ENCODE data around the gene NRCAM. TPM values are rescaled to one million over a fixed set of nuclear protein-coding genes. Genes with fewer than 3 reads are reported as not detected.

Gene NRCAM
- total and polyA plus RNA-seq, 3 experiments from 2014 or later, result 0.27 to 1.1 (median 0.74) TPM

GRCh38 chr7:108253275-108254044, 202.8 kb downstream of the NRCAM start:
- peaks cover 0 to 2% of the 10 kb centered on the region in 2 donors for H3K27me3 Mint-ChIP-seq
- H3K27ac Mint-ChIP-seq, result no peak overlapping the region
- ChIA-PET POLR2A (no interaction called here), CTCF (no interaction called here)
- Histone ChIP-seq H3K27me3 (ENCODE audit: insufficient read depth, low read length, poor library complexity, severe bottlenecking) (no peaks in the 10 kb centered on the region), H3K4me3 (ENCODE audit: low read length) (no peak overlapping the region), H3K27ac (ENCODE audit: low read depth, low read length) (no peak overlapping the region), H3K9me3 (ENCODE audit: low read length) (no peaks in the 10 kb centered on the region), H3K36me3 (ENCODE audit: insufficient read depth, low read length) (no peaks in the 10 kb centered on the region), H3K4me1 (ENCODE audit: insufficient read depth, low read length) (no peaks in the 10 kb centered on the region)
- H3K4me3 Mint-ChIP-seq, result no peak overlapping the region
- H3K9me3 Mint-ChIP-seq, result peaks cover 2 to 5% (median 4%) of the 10 kb centered on the region in 5 donors
- no peaks in the 10 kb centered on the region for H3K4me1 Mint-ChIP-seq
- no peak for DNase-seq
- H3K36me3 Mint-ChIP-seq, result no peaks in the 10 kb centered on the region

DNA sequence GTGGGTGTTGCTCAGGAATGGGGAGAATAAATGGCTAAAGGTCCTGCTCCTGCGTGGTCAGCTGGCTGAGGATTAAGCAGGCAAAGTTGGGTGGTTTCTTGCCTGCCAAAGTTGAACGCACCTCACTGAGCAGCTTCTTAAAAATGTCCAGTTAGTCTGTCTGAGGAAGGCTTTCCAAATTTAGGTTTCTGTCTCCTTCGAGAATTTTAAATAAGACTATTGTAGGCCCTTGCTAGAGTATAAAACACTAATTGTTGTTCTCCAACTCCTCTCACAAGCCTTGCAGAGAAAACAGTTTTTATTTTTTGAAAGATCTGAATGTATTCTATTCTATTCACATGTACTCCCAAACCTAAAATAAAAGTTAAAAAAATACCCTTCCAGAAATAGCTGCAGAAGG, 204.1 kb downstream of the NRCAM start:
- H3K9me3 Mint-ChIP-seq, result peaks cover 2 to 5% (median 2%) of the 10 kb centered on the region in 5 donors
- H3K27me3 ChIP-seq (ENCODE audit: insufficient read depth, low read length, poor library complexity, severe bottlenecking), result no peaks in the 10 kb centered on the region
- H3K4me1 Mint-ChIP-seq, result no peaks in the 10 kb centered on the region

DNA sequence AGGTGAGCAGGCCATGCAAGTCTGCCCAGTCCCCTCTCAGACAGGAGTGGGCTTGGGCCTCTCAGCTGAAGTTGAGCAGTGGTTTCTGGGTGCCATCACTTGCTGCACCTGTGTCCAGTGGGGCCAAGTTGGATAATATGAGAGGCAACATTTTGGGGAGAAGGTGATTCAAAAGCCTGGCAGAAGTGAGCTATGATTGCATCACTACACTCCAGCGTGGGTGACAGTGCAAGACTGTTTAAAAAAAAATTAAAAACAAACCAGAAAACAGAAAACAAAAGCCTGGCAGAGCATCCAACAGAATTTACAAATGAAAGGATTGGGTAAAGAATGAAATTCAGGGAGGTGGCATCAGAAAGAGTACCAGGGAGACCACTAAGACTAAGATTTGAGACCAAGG, 204.5 kb downstream of the NRCAM start:
- ChIA-PET POLR2A (no interaction called here), CTCF (no interaction called here)
- peaks cover 0 to 3% of the 10 kb centered on the region in 2 donors for H3K27me3 Mint-ChIP-seq
- no peak overlapping the region for H3K4me3 Mint-ChIP-seq
- Histone ChIP-seq H3K27ac (ENCODE audit: low read depth, low read length) (no peak overlapping the region), H3K4me3 (ENCODE audit: low read length) (no peak overlapping the region), H3K9me3 (ENCODE audit: low read length) (no peaks in the 10 kb centered on the region), H3K27me3 (ENCODE audit: insufficient read depth, low read length, poor library complexity, severe bottlenecking) (no peaks in the 10 kb centered on the region), H3K36me3 (ENCODE audit: insufficient read depth, low read length) (no peaks in the 10 kb centered on the region), H3K4me1 (ENCODE audit: insufficient read depth, low read length) (no peaks in the 10 kb centered on the region)
- peaks cover 2 to 5% (median 2%) of the 10 kb centered on the region in 5 donors for H3K9me3 Mint-ChIP-seq
- no peaks in the 10 kb centered on the region for H3K4me1 Mint-ChIP-seq
- no peaks in the 10 kb centered on the region for H3K36me3 Mint-ChIP-seq
- no peak overlapping the region for H3K27ac Mint-ChIP-seq
- no peak for DNase-seq

More for the DNA sequence above, 204.1 kb downstream of the NRCAM start:
- Histone ChIP-seq H3K27ac (ENCODE audit: low read depth, low read length) (no peak overlapping the region), H3K4me1 (ENCODE audit: insufficient read depth, low read length) (no peaks in the 10 kb centered on the region), H3K9me3 (ENCODE audit: low read length) (no peaks in the 10 kb centered on the region), H3K4me3 (ENCODE audit: low read length) (no peak overlapping the region), H3K36me3 (ENCODE audit: insufficient read depth, low read length) (no peaks in the 10 kb centered on the region)
- H3K36me3 Mint-ChIP-seq, result no peaks in the 10 kb centered on the region
- peaks cover 0 to 3% of the 10 kb centered on the region in 2 donors for H3K27me3 Mint-ChIP-seq
- CTCF ChIA-PET, result no interaction called here
- POLR2A ChIA-PET, result no interaction called here
- H3K27ac Mint-ChIP-seq, result no peak overlapping the region
- no peak overlapping the region for H3K4me3 Mint-ChIP-seq
- no peak for DNase-seq

GRCh38 chr7:108249453-108249852, 206.8 kb downstream of the NRCAM start:
- no peaks in the 10 kb centered on the region for H3K4me1 ChIP-seq (ENCODE audit: insufficient read depth, low read length)
- CTCF ChIA-PET, result no interaction called here
- no peaks in the 10 kb centered on the region for H3K9me3 ChIP-seq (ENCODE audit: low read length)
- Mint-ChIP-seq H3K4me1 (no peaks in the 10 kb centered on the region), H3K27me3 (peaks cover 2 to 3% of the 10 kb centered on the region in 2 donors), H3K36me3 (no peaks in the 10 kb centered on the region), H3K9me3 (peaks cover 0 to 3% (median 2%) of the 10 kb centered on the region in 5 donors), H3K27ac (no peak overlapping the region), H3K4me3 (no peak overlapping the region)
- POLR2A ChIA-PET, result no interaction called here
- no peak overlapping the region for H3K4me3 ChIP-seq (ENCODE audit: low read length)
- no peak overlapping the region for H3K27ac ChIP-seq (ENCODE audit: low read depth, low read length)
- DNase-seq, result no peak
- H3K36me3 ChIP-seq (ENCODE audit: insufficient read depth, low read length), result no peaks in the 10 kb centered on the region
- no peaks in the 10 kb centered on the region for H3K27me3 ChIP-seq (ENCODE audit: insufficient read depth, low read length, poor library complexity, severe bottlenecking)

DNA sequence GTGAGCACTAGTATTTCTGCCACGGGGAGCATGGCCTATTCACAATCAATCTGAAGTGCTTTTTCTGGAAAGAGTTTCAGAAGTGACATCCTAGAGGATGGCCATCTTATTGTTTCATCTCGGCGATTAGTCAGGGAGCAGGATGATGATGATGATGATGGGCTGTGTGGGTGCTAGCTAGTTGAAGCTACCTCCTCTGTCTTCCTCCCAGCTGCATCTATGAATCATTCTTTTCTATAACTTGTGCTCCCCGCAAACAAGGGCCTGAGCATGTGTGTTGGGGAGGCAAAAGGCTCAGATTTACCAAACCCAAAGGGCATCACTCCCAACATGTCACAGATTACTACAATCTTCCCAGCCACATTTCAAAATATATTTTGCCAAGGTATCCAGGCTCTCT, 207.4 kb downstream of the NRCAM start:
- Histone ChIP-seq H3K27me3 (ENCODE audit: insufficient read depth, low read length, poor library complexity, severe bottlenecking) (no peaks in the 10 kb centered on the region), H3K36me3 (ENCODE audit: insufficient read depth, low read length) (no peaks in the 10 kb centered on the region), H3K27ac (ENCODE audit: low read depth, low read length) (no peak overlapping the region), H3K4me1 (ENCODE audit: insufficient read depth, low read length) (no peaks in the 10 kb centered on the region), H3K9me3 (ENCODE audit: low read length) (no peaks in the 10 kb centered on the region), H3K4me3 (ENCODE audit: low read length) (no peak overlapping the region)
- no peak overlapping the region for H3K27ac Mint-ChIP-seq
- H3K36me3 Mint-ChIP-seq, result no peaks in the 10 kb centered on the region
- no peak overlapping the region for H3K4me3 Mint-ChIP-seq
- ChIA-PET POLR2A (no interaction called here), CTCF (no interaction called here)
- DNase-seq, result no peak
- H3K4me1 Mint-ChIP-seq, result no peaks in the 10 kb centered on the region
- H3K9me3 Mint-ChIP-seq, result peaks cover 0 to 2% (median 0%) of the 10 kb centered on the region in 5 donors
- peaks cover 2 to 3% of the 10 kb centered on the region in 2 donors for H3K27me3 Mint-ChIP-seq

DNA sequence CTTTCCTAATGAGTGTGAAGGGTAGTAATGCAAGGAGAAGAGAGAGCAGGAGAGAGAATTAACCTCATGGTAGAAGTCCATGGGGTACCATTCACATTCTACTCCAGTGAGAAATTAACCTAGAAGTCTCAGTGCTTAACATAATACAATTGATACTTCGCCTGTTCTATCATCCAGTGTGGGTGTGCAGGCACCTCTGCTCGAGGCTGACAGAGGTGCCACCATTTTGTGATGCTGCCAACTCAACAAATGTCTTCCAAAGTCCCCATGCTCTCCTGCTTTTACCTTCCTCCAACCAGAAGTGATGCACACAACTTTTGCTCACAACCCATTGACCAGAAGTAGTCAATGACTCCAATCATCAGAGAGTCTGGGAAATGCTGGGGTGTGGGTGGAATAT, 207.8 kb downstream of the NRCAM start:
- Histone ChIP-seq H3K4me3 (ENCODE audit: low read length) (no peak overlapping the region), H3K27ac (ENCODE audit: low read depth, low read length) (no peak overlapping the region), H3K9me3 (ENCODE audit: low read length) (no peaks in the 10 kb centered on the region), H3K36me3 (ENCODE audit: insufficient read depth, low read length) (no peaks in the 10 kb centered on the region), H3K27me3 (ENCODE audit: insufficient read depth, low read length, poor library complexity, severe bottlenecking) (no peaks in the 10 kb centered on the region), H3K4me1 (ENCODE audit: insufficient read depth, low read length) (no peaks in the 10 kb centered on the region)
- Mint-ChIP-seq H3K27ac (no peak overlapping the region), H3K4me3 (no peak overlapping the region), H3K9me3 (peaks cover 0 to 2% (median 0%) of the 10 kb centered on the region in 5 donors), H3K4me1 (no peaks in the 10 kb centered on the region), H3K36me3 (no peaks in the 10 kb centered on the region), H3K27me3 (peaks cover 2 to 3% of the 10 kb centered on the region in 2 donors)
- ChIA-PET POLR2A (no interaction called here), CTCF (no interaction called here)
- no peak for DNase-seq

DNA sequence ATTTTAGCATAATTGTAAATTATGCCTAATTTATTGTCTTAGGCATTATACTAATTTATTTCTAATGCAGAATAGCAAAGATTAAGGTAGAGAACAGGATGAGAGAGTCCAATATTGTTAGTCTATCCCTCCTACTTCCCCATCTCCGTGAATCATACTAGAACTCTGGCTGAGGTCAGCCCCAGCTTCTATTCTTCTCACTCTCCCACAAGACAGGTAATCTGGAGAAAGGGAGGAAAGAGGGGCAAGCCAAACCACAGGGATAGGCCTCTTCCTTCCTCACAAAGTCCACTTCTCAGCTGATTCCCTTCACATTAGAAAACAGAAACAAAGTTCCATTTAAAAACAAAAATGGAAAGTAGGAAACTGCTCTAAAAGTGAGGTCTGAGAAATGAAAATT, 208.6 kb downstream of the NRCAM start:
- no peak overlapping the region for H3K27ac Mint-ChIP-seq

DNA sequence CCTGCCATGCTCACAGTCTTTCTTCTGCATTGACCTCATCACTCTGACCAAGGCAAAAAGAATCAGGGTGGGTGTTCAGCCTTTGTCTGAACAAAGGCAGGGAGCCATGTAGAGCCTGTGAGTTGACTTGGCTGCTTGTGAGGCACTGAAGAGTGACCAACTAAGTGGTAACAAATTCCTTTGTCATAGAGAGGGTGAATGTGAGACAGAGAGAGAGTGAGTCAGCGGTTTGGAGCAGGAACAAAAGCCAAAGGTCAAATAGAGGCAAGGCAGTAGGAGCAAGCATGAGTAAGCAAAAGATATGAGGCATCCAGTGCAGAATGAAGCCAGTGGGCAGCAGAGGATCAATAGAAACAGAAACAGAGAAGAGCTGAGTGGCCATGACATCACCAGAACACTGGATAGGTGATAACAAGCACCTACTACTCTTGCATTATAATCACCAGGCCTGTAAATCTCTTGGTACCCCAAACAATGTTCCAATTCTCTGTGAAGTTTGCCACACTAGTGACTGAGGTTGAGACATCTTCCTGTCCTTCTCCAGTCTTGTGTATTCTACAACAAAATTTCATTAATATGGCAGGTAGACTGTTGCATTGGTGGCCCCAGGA, 209.9 kb downstream of the NRCAM start:
- ChIA-PET POLR2A (no interaction called here), CTCF (no interaction called here)
- Mint-ChIP-seq H3K36me3 (no peaks in the 10 kb centered on the region), H3K9me3 (peaks cover 0 to 2% (median 0%) of the 10 kb centered on the region in 5 donors), H3K4me3 (no peak overlapping the region), H3K4me1 (no peaks in the 10 kb centered on the region), H3K27me3 (peaks cover 2 to 3% of the 10 kb centered on the region in 2 donors), H3K27ac (no peak overlapping the region)
- Histone ChIP-seq H3K27ac (ENCODE audit: low read depth, low read length) (peak overlapping the region; percentile 52), H3K4me1 (ENCODE audit: insufficient read depth, low read length) (no peaks in the 10 kb centered on the region), H3K9me3 (ENCODE audit: low read length) (no peaks in the 10 kb centered on the region), H3K27me3 (ENCODE audit: insufficient read depth, low read length, poor library complexity, severe bottlenecking) (no peaks in the 10 kb centered on the region), H3K36me3 (ENCODE audit: insufficient read depth, low read length) (no peaks in the 10 kb centered on the region), H3K4me3 (ENCODE audit: low read length) (no peak overlapping the region)
- DNase-seq, result no peak

More for the DNA sequence above, 208.6 kb downstream of the NRCAM start:
- Histone ChIP-seq H3K9me3 (ENCODE audit: low read length) (no peaks in the 10 kb centered on the region), H3K27ac (ENCODE audit: low read depth, low read length) (no peak overlapping the region), H3K4me1 (ENCODE audit: insufficient read depth, low read length) (no peaks in the 10 kb centered on the region), H3K27me3 (ENCODE audit: insufficient read depth, low read length, poor library complexity, severe bottlenecking) (no peaks in the 10 kb centered on the region), H3K36me3 (ENCODE audit: insufficient read depth, low read length) (no peaks in the 10 kb centered on the region), H3K4me3 (ENCODE audit: low read length) (no peak overlapping the region)
- Mint-ChIP-seq H3K4me1 (no peaks in the 10 kb centered on the region), H3K9me3 (peaks cover 0 to 2% (median 0%) of the 10 kb centered on the region in 5 donors), H3K4me3 (no peak overlapping the region), H3K27me3 (peaks cover 2 to 3% of the 10 kb centered on the region in 2 donors), H3K36me3 (no peaks in the 10 kb centered on the region)
- no peak for DNase-seq
- ChIA-PET POLR2A (no interaction called here), CTCF (no interaction called here)

Measured in CD8-positive, alpha-beta memory T cell (primary cell).